HEK293 (cell line): ENCODE data around the gene ARAP3.

ENCODE experiments used
- FEZF1 ChIP-seq: fragments of 450-650 bp; formaldehyde crosslinking; IDR thresholded peaks from 2 replicates; pipeline ENCODE4 v1.5.1; 2016; ENCODE audit warnings: missing biosample characterization, missing genetic modification characterization
- HOXD13 ChIP-seq: sonication (generic); formaldehyde crosslinking; IDR thresholded peaks from 2 replicates; pipeline ENCODE4 v1.8.0; 2022; ENCODE audit warnings: missing genetic modification reagents, borderline replicate concordance
- SALL2 ChIP-seq: fragments of 450-650 bp; formaldehyde crosslinking; IDR thresholded peaks from 2 replicates; pipeline ENCODE4 v1.5.0; 2017; ENCODE audit warnings: missing biosample characterization, mild to moderate bottlenecking, missing genetic modification characterization, borderline replicate concordance
- ZEB2 ChIP-seq: fragments of 450-650 bp; formaldehyde crosslinking; IDR thresholded peaks from 2 replicates; pipeline ENCODE4 v1.5.1; 2016; ENCODE audit warnings: missing biosample characterization, missing genetic modification characterization
- ZNF140 ChIP-seq: fragments of 450-650 bp; formaldehyde crosslinking; IDR thresholded peaks from 2 replicates; pipeline ENCODE4 v1.5.1; 2016; ENCODE audit warnings: missing biosample characterization, missing genetic modification characterization
- ZNF211 ChIP-seq: fragments of 450-650 bp; formaldehyde crosslinking; IDR thresholded peaks from 2 replicates; pipeline ENCODE4 v1.5.1; 2016; ENCODE audit warnings: low read depth, missing biosample characterization, missing genetic modification characterization
- ZNF223 ChIP-seq: fragments of 450-650 bp; formaldehyde crosslinking; IDR thresholded peaks from 2 replicates; pipeline ENCODE4 v1.5.1; 2016; ENCODE audit warnings: missing biosample characterization, missing genetic modification characterization
- ZNF416 ChIP-seq: fragments of 450-650 bp; formaldehyde crosslinking; IDR thresholded peaks from 2 replicates; pipeline ENCODE4 v1.5.1; 2016; ENCODE audit warnings: missing biosample characterization, missing genetic modification characterization
- ZNF433 ChIP-seq: fragments of 450-650 bp; formaldehyde crosslinking; IDR thresholded peaks from 2 replicates; pipeline ENCODE4 v1.5.1; 2016; ENCODE audit warnings: missing biosample characterization, missing genetic modification characterization, low read depth
- ZNF473 ChIP-seq: fragments of 450-650 bp; formaldehyde crosslinking; IDR thresholded peaks from 2 replicates; pipeline ENCODE4 v1.5.1; 2017; ENCODE audit warnings: missing biosample characterization, missing genetic modification characterization
- ZNF513 ChIP-seq: fragments of 450-650 bp; IDR thresholded peaks from 2 replicates; pipeline ENCODE4 v1.5.1; 2018; ENCODE audit warnings: missing biosample characterization, missing genetic modification characterization
- ZNF514 ChIP-seq: fragments of 450-650 bp; formaldehyde crosslinking; IDR thresholded peaks from 2 replicates; pipeline ENCODE4 v1.5.1; 2016; ENCODE audit warnings: missing biosample characterization, missing genetic modification characterization
- ZNF518A ChIP-seq: fragments of 450-650 bp; formaldehyde crosslinking; conservative IDR thresholded peaks from 2 replicates; pipeline ENCODE4 v1.5.1; 2016; ENCODE audit warnings: low read depth, missing biosample characterization, missing genetic modification characterization
- ZNF530 ChIP-seq: fragments of 450-650 bp; formaldehyde crosslinking; IDR thresholded peaks from 2 replicates; pipeline ENCODE4 v1.5.1; 2016; ENCODE audit warnings: low read depth, missing biosample characterization, missing genetic modification characterization
- ZNF558 ChIP-seq: fragments of 450-650 bp; formaldehyde crosslinking; IDR thresholded peaks from 2 replicates; pipeline ENCODE4 v1.5.1; 2016; ENCODE audit warnings: missing biosample characterization, missing genetic modification characterization
- ZNF610 ChIP-seq: fragments of 450-650 bp; formaldehyde crosslinking; IDR thresholded peaks from 2 replicates; pipeline ENCODE4 v1.5.1; 2016; ENCODE audit warnings: missing biosample characterization, missing genetic modification characterization, borderline replicate concordance
- ZNF629 ChIP-seq: fragments of 450-650 bp; formaldehyde crosslinking; IDR thresholded peaks from 2 replicates; pipeline ENCODE4 v1.5.1; 2017; ENCODE audit warnings: missing biosample characterization, missing genetic modification characterization
- ZNF707 ChIP-seq: fragments of 450-650 bp; formaldehyde crosslinking; IDR thresholded peaks from 2 replicates; pipeline ENCODE4 v1.5.1; 2016; ENCODE audit warnings: missing biosample characterization, missing genetic modification characterization
- ZNF791 ChIP-seq: fragments of 450-650 bp; formaldehyde crosslinking; IDR thresholded peaks from 2 replicates; pipeline ENCODE4 v1.5.1; 2016; ENCODE audit warnings: missing biosample characterization, missing genetic modification characterization
- ZSCAN23 ChIP-seq: fragments of 450-650 bp; formaldehyde crosslinking; IDR thresholded peaks from 2 replicates; pipeline ENCODE4 v1.5.1; 2016; ENCODE audit warnings: missing biosample characterization, missing genetic modification characterization
- TF ChIP-seq, protein P1 (sequence below): fragments of 450-650 bp; formaldehyde crosslinking; IDR thresholded peaks from 2 replicates; pipeline ENCODE4 v1.5.1; 2016; ENCODE audit warnings: missing biosample characterization, missing genetic modification characterization
- TF ChIP-seq, protein P2 (sequence below): fragments of 450-650 bp; formaldehyde crosslinking; IDR thresholded peaks from 2 replicates; pipeline ENCODE4 v1.5.1; 2016; ENCODE audit warnings: missing biosample characterization, missing genetic modification characterization
- TF ChIP-seq, protein P3 (sequence below): fragments of 450-650 bp; formaldehyde crosslinking; IDR thresholded peaks from 2 replicates; pipeline ENCODE4 v1.5.1; 2016; ENCODE audit warnings: missing biosample characterization, missing genetic modification characterization, borderline replicate concordance

ARAP3 gene

DNA sequence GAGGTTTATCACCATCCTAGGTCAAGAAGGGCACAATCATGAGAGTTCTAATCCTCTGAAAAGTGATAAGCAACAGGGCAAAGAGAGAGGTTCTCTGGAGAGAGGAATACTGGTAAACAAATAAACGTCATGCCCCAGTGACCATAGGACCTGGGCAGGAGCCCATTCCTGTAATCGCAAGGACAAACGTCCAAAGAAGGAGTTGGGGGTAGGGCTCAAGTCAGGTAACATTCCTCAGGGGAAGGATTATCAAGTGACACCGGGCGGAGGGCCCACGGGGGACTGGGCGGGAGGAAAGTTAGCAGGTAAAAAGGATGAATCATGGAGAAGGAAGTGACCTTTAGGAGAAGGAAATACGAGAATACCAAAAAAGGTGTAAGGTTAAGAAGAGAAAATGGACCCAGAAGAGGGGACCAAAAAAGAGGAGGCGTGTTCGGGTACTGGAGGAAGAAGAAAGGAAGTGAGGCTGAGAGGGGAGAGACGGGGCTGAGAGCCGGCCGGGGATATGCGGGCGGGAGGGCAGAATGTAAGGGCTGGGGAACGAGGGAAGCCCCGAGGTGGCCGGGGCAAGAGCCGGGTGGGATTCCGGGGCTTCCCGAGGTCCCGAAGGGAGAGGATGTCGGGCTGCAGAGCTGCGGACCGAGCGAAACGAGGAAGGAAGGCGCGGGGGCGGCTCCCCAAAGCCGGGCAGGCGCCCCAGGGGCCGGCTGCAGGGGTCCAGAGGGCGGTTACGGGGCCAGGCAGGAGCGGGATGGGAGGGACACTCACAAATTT lies 63.8 kb downstream of the ARAP3 start (continued):
- TF ChIP-seq ZNF416 (tag by site-specific recombination) (no peak), ZNF513 (no peak), ZNF530 (tag by site-specific recombination) (no peak), ZNF629 (tag by site-specific recombination) (0 out of 2 replicates have a peak, but pooled peaks have one; percentile 55), FEZF1 (tag by site-specific recombination) (no peak), ZNF610 (tag by site-specific recombination) (no peak), ZNF223 (tag by site-specific recombination) (no peak), ZNF791 (tag by site-specific recombination) (no peak), ZNF558 (no peak), HOXD13 (no peak), ZNF518A (tag by site-specific recombination) (no peak), ZNF140 (tag by site-specific recombination) (no peak), ZNF211 (tag by site-specific recombination) (no peak), ZNF514 (tag by site-specific recombination) (no peak), ZNF473 (no peak), ZSCAN23 (tag by site-specific recombination) (no peak), SALL2 (no peak), ZNF433 (tag by site-specific recombination) (no peak), ZNF707 (tag by site-specific recombination) (no peak), ZEB2 (no peak; the same call in 1 of the 2 replicates)
- TF ChIP-seq, protein P1, sequence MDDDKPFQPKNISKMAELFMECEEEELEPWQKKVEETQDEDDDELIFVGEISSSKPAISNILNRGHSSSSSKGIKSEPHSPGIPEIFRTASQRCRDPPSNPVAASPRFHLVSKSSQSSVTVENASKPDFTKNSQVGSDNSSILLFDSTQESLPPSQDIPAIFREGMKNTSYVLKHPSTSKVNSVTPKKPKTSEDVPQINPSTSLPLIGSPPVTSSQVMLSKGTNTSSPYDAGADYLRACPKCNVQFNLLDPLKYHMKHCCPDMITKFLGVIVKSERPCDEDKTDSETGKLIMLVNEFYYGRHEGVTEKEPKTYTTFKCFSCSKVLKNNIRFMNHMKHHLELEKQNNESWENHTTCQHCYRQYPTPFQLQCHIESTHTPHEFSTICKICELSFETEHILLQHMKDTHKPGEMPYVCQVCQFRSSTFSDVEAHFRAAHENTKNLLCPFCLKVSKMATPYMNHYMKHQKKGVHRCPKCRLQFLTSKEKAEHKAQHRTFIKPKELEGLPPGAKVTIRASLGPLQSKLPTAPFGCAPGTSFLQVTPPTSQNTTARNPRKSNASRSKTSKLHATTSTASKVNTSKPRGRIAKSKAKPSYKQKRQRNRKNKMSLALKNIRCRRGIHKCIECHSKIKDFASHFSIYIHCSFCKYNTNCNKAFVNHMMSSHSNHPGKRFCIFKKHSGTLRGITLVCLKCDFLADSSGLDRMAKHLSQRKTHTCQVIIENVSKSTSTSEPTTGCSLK (tag by site-specific recombination), result no peak
- TF ChIP-seq, protein P2, sequence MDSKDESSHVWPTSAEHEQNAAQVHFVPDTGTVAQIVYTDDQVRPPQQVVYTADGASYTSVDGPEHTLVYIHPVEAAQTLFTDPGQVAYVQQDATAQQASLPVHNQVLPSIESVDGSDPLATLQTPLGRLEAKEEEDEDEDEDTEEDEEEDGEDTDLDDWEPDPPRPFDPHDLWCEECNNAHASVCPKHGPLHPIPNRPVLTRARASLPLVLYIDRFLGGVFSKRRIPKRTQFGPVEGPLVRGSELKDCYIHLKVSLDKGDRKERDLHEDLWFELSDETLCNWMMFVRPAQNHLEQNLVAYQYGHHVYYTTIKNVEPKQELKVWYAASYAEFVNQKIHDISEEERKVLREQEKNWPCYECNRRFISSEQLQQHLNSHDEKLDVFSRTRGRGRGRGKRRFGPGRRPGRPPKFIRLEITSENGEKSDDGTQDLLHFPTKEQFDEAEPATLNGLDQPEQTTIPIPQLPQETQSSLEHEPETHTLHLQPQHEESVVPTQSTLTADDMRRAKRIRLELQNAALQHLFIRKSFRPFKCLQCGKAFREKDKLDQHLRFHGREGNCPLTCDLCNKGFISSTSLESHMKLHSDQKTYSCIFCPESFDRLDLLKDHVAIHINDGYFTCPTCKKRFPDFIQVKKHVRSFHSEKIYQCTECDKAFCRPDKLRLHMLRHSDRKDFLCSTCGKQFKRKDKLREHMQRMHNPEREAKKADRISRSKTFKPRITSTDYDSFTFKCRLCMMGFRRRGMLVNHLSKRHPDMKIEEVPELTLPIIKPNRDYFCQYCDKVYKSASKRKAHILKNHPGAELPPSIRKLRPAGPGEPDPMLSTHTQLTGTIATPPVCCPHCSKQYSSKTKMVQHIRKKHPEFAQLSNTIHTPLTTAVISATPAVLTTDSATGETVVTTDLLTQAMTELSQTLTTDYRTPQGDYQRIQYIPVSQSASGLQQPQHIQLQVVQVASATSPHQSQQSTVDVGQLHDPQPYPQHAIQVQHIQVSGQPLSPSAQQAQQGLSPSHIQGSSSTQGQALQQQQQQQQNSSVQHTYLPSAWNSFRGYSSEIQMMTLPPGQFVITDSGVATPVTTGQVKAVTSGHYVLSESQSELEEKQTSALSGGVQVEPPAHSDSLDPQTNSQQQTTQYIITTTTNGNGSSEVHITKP, result peak; percentile 74
- TF ChIP-seq, protein P3, sequence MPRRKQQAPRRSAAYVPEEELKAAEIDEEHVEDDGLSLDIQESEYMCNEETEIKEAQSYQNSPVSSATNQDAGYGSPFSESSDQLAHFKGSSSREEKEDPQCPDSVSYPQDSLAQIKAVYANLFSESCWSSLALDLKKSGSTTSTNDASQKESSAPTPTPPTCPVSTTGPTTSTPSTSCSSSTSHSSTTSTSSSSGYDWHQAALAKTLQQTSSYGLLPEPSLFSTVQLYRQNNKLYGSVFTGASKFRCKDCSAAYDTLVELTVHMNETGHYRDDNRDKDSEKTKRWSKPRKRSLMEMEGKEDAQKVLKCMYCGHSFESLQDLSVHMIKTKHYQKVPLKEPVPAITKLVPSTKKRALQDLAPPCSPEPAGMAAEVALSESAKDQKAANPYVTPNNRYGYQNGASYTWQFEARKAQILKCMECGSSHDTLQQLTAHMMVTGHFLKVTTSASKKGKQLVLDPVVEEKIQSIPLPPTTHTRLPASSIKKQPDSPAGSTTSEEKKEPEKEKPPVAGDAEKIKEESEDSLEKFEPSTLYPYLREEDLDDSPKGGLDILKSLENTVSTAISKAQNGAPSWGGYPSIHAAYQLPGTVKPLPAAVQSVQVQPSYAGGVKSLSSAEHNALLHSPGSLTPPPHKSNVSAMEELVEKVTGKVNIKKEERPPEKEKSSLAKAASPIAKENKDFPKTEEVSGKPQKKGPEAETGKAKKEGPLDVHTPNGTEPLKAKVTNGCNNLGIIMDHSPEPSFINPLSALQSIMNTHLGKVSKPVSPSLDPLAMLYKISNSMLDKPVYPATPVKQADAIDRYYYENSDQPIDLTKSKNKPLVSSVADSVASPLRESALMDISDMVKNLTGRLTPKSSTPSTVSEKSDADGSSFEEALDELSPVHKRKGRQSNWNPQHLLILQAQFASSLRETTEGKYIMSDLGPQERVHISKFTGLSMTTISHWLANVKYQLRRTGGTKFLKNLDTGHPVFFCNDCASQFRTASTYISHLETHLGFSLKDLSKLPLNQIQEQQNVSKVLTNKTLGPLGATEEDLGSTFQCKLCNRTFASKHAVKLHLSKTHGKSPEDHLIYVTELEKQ (tag by site-specific recombination), result no peak
